Measurements from ENCODE around the gene CHKA.

CHKA gene

GRCh38 chr11:68014157-68014946, 106.8 kb downstream of the CHKA start:
- no peak for DNase-seq (ENCODE audit: low spot score)
- no peak for TF ChIP-seq CTCF (IDR thresholded peaks at IDR 0.05; ENCODE audit: extremely low read depth, missing control alignments)

DNA sequence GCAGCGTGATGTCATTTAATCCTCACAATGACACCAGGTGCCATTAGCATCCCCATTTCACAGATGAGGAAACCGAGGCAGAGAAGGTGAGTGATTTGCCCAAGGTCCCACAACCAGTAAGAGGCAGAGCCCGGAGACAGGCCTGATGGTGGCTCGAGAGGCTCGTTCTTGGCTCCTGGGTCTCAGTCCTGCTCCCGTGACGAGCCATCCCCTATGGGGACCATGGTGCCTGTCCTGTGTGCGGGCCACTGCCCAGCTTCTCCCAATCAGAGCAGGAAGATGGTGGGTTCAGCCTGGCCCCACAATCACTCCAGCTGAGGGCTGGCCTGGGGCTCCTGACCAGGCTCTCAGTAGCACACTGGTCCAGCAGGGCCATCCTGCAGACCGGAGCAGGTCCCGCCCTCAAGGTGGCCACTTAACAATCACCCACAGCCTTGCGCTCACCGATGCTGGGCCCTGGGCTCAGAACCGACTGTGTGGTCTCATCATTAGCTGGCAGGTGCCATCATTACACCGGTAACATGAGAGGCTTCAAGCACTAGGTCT, 107.5 kb downstream of the CHKA start:
- TF ChIP-seq CTCF (IDR thresholded peaks at IDR 0.05; ENCODE audit: extremely low read depth, missing control alignments): no peak
- DNase-seq (ENCODE audit: low spot score): no peak

DNA sequence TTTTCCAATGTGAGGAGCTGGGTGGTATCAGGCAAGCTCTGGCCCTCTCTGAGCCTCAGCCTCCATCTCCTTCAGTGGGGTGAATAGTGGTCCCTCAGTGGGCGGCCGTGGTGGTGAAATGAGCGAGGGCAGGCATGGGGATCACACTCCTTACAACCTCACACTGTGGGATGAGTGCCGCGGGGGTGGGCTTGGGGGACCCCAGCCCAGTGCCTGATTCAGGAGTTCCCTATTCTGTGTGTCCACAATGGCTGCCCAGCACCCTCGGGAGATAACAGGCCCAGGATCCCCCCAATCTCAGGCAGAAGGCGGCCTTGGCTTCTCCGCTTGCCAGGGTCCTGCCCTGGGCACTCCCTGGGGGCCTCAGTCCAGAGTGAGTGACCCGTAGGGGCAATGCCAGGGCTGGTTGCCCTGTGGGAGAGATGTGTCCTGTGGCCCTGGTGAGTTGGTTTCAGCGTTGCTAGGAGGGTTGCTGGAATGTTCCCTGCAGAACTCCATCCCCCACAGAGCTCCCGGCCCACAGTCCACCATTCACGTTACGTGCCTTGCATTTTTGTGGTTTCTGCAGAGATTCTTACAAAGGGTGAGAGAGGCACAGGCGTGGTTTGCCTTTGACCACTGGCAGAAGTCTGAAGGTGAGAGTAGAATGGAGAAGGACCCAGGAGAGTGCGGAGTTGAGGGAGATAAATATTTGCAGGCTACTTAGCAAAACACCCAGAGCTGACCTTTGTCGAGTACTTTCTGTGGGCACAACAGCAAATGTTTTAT, 108.2 kb downstream of the CHKA start:
- no peak for TF ChIP-seq CTCF (IDR thresholded peaks at IDR 0.05; ENCODE audit: extremely low read depth, missing control alignments)
- DNase-seq (ENCODE audit: low spot score): no peak

DNA sequence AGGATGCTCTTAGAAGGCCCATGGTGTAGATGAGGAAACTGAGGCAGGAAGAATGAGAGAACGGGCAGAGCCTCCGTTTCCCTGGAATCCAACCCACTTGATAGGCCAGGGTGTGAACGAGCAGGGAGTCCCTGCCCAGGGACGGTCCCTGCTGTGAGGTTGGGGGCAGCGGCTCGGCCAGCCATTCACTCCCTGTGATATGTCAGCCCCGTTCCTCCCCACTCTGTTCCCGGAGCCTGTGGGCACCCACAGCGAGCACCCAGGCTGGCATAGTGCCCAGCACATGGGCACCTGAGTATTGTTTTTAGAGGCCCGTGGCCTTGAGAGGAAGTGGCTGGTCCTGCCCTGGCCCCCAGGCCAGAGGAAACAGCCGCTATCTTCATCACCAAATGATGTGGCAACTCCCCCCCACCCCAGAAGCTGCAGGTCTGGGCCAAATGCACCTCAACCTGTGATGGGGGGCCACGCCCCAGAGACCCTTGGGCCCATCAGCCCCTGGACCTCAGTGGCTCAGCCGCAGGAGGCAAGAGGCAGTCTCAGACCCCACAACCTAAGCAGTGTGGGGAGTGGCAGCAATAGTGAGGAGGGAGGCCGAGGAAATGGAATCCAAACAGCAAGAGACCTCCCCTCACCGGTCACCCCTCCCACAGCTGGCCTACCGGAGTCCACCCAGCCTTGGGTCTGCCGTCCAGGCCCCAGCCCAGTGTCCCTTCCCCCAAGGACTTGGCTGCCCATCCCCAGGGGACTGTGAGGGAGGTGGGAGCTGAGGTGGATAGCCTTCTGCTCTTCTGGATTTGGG, 108.9 kb downstream of the CHKA start:
- DNase-seq (ENCODE audit: low spot score): no peak
- TF ChIP-seq CTCF (IDR thresholded peaks at IDR 0.05; ENCODE audit: extremely low read depth, missing control alignments): no peak

- TF ChIP-seq CTCF (IDR thresholded peaks at IDR 0.05; ENCODE audit: extremely low read depth, missing control alignments): no peak
- DNase-seq (ENCODE audit: low spot score): no peak
Measured at GRCh38 chr11:68011051-68011943, 109.9 kb downstream of the CHKA start.

DNA sequence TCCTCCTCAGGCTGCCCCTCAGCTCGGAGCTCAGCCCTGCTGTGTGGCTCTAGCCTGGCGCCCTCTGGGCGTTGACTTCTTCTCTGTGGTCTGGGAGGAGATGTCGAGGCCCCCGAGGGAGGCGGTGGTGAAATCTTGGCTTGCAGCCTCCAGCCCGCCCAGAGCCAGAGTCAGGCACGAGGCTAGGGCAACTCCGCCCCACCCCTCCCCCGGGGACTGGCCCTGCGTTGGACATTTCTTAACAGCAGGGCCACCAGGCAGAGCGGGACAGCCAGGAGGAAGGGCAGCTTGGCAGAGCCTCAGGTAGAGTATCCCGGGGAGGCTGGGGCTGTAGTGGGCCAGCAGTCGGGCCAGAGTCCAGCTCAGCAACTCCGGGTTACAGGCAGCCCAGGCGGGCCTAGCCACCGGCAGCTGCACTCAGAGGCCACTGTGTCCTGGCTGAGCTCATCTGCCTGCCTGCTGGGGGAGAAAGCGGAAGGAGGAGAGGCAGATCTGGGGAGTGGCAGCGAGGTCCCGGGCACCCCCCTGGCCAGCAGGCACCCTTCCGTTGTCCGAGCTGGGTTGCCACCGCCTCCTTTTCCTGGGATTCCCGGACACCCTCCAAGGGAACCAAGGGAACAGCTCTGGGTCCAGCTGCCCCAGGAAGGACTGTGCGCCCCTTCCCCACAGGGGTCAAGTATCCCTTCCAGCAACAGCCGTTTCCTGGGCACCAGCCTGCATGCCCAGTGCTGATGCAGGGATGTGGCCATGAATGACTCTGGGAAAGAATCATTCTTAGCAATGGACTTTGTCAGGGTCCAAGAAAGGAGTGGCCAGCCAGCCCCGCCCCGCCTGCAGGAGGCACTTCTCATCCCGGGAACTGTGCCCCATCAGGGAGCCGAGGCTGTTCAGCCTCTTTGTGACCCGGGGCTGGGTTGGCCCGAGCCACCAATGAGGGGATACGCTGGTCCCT, 110.8 kb downstream of the CHKA start, which contains the start of gene ALDH3B1:
TSS of gene ALDH3B1 (plus strand) at position 238 of the 952 bp plus-strand sequence. CDS start 4,971 bp downstream, outside the sequence.
- DNase-seq (ENCODE audit: low spot score): no peak

More for the DNA sequence above, 110.8 kb downstream of the CHKA start, which contains the start of gene ALDH3B1:
- TF ChIP-seq CTCF (IDR thresholded peaks at IDR 0.05; ENCODE audit: extremely low read depth, missing control alignments): no peak
